ENCODE results near the gene TPP1. TPM values are rescaled to one million over a fixed set of nuclear protein-coding genes. Genes with fewer than 3 reads are reported as not detected.

The TPP1 gene
- total RNA-seq, 1 donor from 2014 or later: 50.1 TPM

DNA sequence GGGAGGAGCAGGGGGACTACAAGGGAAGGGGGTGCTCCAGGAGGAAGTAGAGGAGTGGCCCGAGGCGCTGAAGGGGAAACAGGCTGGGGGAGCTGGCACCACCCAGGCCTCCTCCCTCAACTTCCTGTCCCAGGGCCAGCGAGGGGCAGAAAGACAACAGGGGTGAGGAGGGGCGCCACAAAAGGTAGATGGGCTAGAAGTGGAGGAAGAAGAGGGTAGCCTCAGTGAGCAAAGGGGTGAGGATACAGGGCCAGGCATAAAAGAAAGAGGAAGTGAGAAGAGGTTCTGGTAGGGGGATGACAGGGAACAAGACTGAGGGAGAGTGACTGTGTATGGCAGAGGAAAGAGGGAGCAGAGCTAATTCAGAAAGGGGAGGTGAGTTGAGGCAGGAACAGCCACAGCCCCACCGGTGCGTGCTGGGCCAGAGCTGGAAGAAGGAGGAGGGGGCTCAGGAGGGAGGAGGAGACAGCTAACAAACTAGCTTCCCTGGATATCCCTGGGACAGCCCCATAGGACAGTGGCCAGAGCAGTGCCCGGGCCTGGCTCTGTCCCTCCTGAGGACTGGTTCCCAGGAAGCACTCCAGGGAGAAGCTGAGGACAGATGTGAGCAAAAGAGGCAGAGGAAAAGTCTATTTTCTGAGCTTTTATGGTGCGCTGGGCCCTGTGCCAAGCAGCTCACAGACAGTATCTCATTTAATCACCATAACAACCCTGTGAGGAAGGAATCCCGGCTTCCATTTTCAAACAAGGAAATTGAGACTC is 27.9 kb upstream of the TPP1 start:
- DNase-seq (ENCODE audit: low spot score in 2 of 2, unreplicated experiment in 2 of 2): no peak
- no peaks in the 10 kb centered on the region for H3K27me3 Mint-ChIP-seq (ENCODE audit: low read depth)
- no peak overlapping the region for H3K27ac Mint-ChIP-seq
- H3K9me3 Mint-ChIP-seq: no peaks in the 10 kb centered on the region
- H3K4me1 Mint-ChIP-seq: peaks cover 3% of the 10 kb centered on the region
- TF ChIP-seq, protein P1, sequence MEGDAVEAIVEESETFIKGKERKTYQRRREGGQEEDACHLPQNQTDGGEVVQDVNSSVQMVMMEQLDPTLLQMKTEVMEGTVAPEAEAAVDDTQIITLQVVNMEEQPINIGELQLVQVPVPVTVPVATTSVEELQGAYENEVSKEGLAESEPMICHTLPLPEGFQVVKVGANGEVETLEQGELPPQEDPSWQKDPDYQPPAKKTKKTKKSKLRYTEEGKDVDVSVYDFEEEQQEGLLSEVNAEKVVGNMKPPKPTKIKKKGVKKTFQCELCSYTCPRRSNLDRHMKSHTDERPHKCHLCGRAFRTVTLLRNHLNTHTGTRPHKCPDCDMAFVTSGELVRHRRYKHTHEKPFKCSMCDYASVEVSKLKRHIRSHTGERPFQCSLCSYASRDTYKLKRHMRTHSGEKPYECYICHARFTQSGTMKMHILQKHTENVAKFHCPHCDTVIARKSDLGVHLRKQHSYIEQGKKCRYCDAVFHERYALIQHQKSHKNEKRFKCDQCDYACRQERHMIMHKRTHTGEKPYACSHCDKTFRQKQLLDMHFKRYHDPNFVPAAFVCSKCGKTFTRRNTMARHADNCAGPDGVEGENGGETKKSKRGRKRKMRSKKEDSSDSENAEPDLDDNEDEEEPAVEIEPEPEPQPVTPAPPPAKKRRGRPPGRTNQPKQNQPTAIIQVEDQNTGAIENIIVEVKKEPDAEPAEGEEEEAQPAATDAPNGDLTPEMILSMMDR (IDR thresholded peaks at IDR 0.05; ENCODE audit: unreplicated experiment): no peak
- H3K4me3 Mint-ChIP-seq: no peak overlapping the region
- peaks cover 3% of the 10 kb centered on the region for H3K36me3 Mint-ChIP-seq

DNA sequence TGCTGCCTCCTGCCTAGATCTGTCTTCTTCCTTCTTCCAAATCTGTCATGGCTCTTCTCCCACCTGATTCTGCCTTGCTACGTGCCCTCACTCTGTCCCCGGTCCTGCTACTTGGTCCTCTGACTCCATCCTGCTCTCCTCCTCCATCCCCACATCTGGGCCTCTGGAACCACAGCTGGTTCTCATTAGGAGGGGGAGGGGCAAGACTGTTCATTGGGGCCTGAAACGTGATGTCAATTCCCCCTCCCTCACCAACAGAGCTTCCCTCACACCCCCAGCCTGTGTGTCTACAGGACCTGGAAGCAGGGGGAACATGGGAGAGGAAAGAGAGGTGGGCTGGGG is 27.3 kb upstream of the TPP1 start:
- H3K27ac Mint-ChIP-seq: no peak overlapping the region
- H3K36me3 Mint-ChIP-seq: peaks cover 3% of the 10 kb centered on the region
- peaks cover 3% of the 10 kb centered on the region for H3K4me1 Mint-ChIP-seq
- no peak overlapping the region for H3K4me3 Mint-ChIP-seq
- TF ChIP-seq, protein P1 (IDR thresholded peaks at IDR 0.05; ENCODE audit: unreplicated experiment): no peak
- DNase-seq (ENCODE audit: low spot score in 2 of 2, unreplicated experiment in 2 of 2): no peak
- no peaks in the 10 kb centered on the region for H3K9me3 Mint-ChIP-seq
- H3K27me3 Mint-ChIP-seq (ENCODE audit: low read depth): no peaks in the 10 kb centered on the region

DNA sequence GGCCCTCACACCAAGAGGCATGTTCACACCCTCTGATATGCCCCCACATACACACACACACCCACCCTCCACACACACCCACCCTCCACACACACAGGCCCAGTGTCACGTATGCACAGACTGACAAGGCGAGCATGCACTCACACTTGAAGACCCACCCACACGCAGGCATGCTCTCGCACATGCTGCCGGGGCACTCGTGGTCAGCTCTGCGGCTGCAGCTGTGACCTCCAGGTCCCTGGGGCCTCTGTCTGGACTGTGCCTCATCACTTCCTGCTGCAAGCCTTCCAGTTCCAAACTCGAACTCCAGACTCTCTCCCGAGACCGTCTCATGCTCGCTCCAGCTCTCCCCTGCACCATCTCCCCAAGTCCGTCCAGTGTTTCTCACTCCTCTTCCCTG is 26.8 kb upstream of the TPP1 start:
- Mint-ChIP-seq H3K27me3 (ENCODE audit: low read depth) (no peaks in the 10 kb centered on the region), H3K4me3 (no peak overlapping the region), H3K36me3 (peaks cover 3% of the 10 kb centered on the region), H3K27ac (no peak overlapping the region), H3K9me3 (no peaks in the 10 kb centered on the region), H3K4me1 (peaks cover 3% of the 10 kb centered on the region)
- TF ChIP-seq, protein P1 (IDR thresholded peaks at IDR 0.05; ENCODE audit: unreplicated experiment): no peak
- no peak for DNase-seq (ENCODE audit: low spot score in 2 of 2, unreplicated experiment in 2 of 2)

DNA sequence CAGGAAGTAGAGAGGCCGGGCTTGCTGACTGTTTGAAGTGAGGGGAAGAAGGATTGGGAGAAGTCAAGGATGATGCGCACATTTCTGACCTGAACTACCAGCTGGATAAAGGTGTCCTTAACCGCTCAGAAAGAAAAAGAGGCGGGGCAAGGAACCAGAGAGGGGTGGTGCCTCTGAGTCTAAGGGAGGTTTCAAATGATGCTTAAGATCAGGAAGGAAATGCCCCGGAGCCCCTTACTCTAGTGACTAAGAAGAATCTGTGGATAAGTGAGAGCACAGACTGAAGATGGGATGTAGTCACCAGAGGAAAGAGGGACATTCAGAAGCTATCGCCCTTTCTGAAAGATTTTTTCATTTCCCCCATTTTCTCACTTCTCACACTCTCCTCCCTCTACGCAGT is 23.7 kb upstream of the TPP1 start:
- DNase-seq (ENCODE audit: low spot score in 2 of 2, unreplicated experiment in 2 of 2): no peak
- Mint-ChIP-seq H3K27ac (no peak overlapping the region), H3K9me3 (no peaks in the 10 kb centered on the region), H3K27me3 (ENCODE audit: low read depth) (no peaks in the 10 kb centered on the region), H3K4me3 (no peak overlapping the region), H3K4me1 (peaks cover 3% of the 10 kb centered on the region), H3K36me3 (peaks cover 3% of the 10 kb centered on the region)
- TF ChIP-seq, protein P1 (IDR thresholded peaks at IDR 0.05; ENCODE audit: unreplicated experiment): no peak

DNA sequence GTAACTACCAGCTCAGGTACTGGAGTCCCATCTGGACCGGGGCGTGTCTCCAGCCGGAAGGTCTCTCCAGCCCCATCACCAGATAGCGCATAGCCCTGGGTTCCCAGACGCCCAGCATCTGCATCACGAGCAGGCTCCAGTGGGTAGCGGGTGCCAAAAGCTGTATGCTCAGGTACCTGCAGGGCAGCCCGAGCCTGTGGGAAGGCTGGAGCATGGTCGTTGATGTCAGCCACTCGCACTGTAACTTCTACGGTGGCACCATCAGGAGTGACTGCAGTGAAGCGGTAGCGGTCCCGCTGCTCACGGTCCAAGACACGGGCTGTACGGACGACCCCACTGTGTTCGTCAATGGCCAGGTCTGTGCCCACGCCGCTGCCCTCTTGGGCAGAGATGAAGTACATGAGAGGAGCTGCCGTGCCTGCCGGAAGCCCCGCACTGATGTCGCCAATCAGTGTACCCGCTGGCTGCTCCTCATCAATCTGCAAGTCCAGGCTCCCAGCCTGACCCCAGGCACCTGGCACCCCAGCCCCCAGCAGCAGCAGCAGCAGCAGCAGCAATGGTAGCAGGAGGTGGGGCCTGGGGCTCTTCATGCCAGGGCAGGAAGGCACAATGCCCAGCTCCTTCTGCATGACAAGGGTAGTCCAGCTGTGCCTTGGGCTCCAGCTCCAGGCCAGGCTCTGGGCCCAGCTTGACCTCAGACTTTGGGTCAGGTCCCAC is 21.9 kb upstream of the TPP1 start:
- H3K36me3 Mint-ChIP-seq: peaks cover 3% of the 10 kb centered on the region
- DNase-seq (ENCODE audit: low spot score in 2 of 2, unreplicated experiment in 2 of 2): no peak
- TF ChIP-seq, protein P1 (IDR thresholded peaks at IDR 0.05; ENCODE audit: unreplicated experiment): no peak
- H3K9me3 Mint-ChIP-seq: no peaks in the 10 kb centered on the region
- no peak overlapping the region for H3K27ac Mint-ChIP-seq
- no peak overlapping the region for H3K4me3 Mint-ChIP-seq
- H3K27me3 Mint-ChIP-seq (ENCODE audit: low read depth): no peaks in the 10 kb centered on the region
- peaks cover 3% of the 10 kb centered on the region for H3K4me1 Mint-ChIP-seq

All from mesothelial cell of epicardium (in vitro differentiated cells).